Measurements from ENCODE around the gene COPS2. TPM values are rescaled to one million over a fixed set of nuclear protein-coding genes. Genes with fewer than 3 reads are reported as not detected.

Gene COPS2
- polyA plus RNA-seq, 1 of the 3 experiments (the other 2 are of a cell fraction), result 21.3 TPM

DNA sequence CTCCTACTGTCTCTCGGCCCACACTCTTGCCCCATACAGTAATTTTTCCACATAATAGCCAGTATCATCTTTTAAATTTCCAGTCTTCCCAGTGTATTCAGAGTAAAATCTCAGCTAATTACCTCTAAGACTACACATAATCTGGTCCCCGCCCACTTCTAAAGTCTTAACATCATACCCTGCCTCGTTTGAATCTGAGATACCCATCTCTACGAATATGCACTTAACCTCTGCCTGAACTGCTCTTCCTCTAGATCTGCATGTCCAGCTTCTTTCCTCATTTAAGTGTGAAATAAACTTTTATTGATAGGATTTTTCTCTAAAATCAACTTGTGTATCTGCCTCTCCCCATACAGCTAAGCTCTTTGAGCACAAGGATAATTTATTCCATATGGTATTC is 34.6 kb downstream of the COPS2 start:
- ChIA-PET POLR2A (no interaction called here), CTCF (interaction anchor here (0.6 to 3.2 kb wide), 2 partner anchors 209 to 259 kb away, joined by 3 to 15 read pairs; no protein-coding TSS in a partner anchor)
- Histone ChIP-seq H4K20me1 (ENCODE audit: insufficient read depth) (no peaks in the 10 kb centered on the region), H2AFZ (ENCODE audit: low read depth) (no peak overlapping the region), H3F3A (replicated peaks; ENCODE audit: insufficient read depth) (peaks cover 6% of the 10 kb centered on the region), H3K79me2 (ENCODE audit: insufficient read depth) (no peaks in the 10 kb centered on the region), H3K27me3 (ENCODE audit: insufficient read depth) (no peaks in the 10 kb centered on the region), H3K9me3 (no peaks in the 10 kb centered on the region), H3K36me3 (replicated peaks in 1 of 2; ENCODE audit: control insufficient read depth in 1 of 2, insufficient read depth in 2 of 2, low read length in 1 of 2) (peaks cover 23 to 31% of the 10 kb centered on the region in 2 experiments), H3K4me3 (ENCODE audit: low read depth in 2 of 2, low read length in 1 of 2) (no peak overlapping the region), H3K9me2 (no peaks in the 10 kb centered on the region), H3K4me1 (ENCODE audit: control insufficient read depth in 1 of 2, insufficient read depth in 2 of 2, low read depth in 1 of 2, low read length in 1 of 2) (no peaks in the 10 kb centered on the region; a peak in 1 of 4 replicates), H3K27ac (ENCODE audit: low read depth in 2 of 2, low read length in 1 of 2) (no peak overlapping the region), H3K9ac (no peak overlapping the region), H3K4me2 (no peak overlapping the region)
- TF ChIP-seq GABPA (IDR thresholded peaks at IDR 0.05; ENCODE audit: low read depth) (no peak), RAD21 (IDR thresholded peaks at IDR 0.05; ENCODE audit: low read length) (no peak), FOXM1 (IDR thresholded peaks at IDR 0.05; ENCODE audit: low read depth) (no peak), FOSL2 (IDR thresholded peaks at IDR 0.05; ENCODE audit: borderline replicate concordance, low read depth) (no peak), RXRA (IDR thresholded peaks at IDR 0.05; ENCODE audit: borderline replicate concordance, low read depth) (no peak), MEF2A (IDR thresholded peaks at IDR 0.05; ENCODE audit: borderline replicate concordance, low read depth) (no peak), TEAD4 (IDR thresholded peaks at IDR 0.05; ENCODE audit: borderline replicate concordance, insufficient read depth) (no peak), RFX5 (IDR thresholded peaks at IDR 0.05; ENCODE audit: low read length) (no peak), SIN3A (IDR thresholded peaks at IDR 0.05; ENCODE audit: borderline replicate concordance, low read depth, low read length) (no peak), EP300 (IDR thresholded peaks at IDR 0.05; ENCODE audit: borderline replicate concordance in 1 of 2, low read depth in 1 of 2, low read length in 1 of 2) (no peak), TCF12 (IDR thresholded peaks at IDR 0.05) (no peak), ELF1 (IDR thresholded peaks at IDR 0.05) (no peak), NFIC (IDR thresholded peaks at IDR 0.05; ENCODE audit: borderline replicate concordance) (no peak), YY1 (IDR thresholded peaks at IDR 0.05; ENCODE audit: low read depth) (no peak), RCOR1 (IDR thresholded peaks at IDR 0.05; ENCODE audit: low read length) (no peak), FOXJ3 (CRISPR knock-in tag; IDR thresholded peaks at IDR 0.05) (no peak)
- TF ChIP-seq, protein P1, sequence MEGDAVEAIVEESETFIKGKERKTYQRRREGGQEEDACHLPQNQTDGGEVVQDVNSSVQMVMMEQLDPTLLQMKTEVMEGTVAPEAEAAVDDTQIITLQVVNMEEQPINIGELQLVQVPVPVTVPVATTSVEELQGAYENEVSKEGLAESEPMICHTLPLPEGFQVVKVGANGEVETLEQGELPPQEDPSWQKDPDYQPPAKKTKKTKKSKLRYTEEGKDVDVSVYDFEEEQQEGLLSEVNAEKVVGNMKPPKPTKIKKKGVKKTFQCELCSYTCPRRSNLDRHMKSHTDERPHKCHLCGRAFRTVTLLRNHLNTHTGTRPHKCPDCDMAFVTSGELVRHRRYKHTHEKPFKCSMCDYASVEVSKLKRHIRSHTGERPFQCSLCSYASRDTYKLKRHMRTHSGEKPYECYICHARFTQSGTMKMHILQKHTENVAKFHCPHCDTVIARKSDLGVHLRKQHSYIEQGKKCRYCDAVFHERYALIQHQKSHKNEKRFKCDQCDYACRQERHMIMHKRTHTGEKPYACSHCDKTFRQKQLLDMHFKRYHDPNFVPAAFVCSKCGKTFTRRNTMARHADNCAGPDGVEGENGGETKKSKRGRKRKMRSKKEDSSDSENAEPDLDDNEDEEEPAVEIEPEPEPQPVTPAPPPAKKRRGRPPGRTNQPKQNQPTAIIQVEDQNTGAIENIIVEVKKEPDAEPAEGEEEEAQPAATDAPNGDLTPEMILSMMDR (IDR thresholded peaks at IDR 0.05), result no peak
- TF ChIP-seq, protein P2, sequence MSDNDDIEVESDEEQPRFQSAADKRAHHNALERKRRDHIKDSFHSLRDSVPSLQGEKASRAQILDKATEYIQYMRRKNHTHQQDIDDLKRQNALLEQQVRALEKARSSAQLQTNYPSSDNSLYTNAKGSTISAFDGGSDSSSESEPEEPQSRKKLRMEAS (IDR thresholded peaks at IDR 0.05; ENCODE audit: low read depth), result no peak
- 81% methylated on average over 4 of the region's 4 CpGs for WGBS (ENCODE audit: low lambda C conversion rate)
- no peak for DNase-seq

Measured in SK-N-SH (cell line).